ES-I3 (cell line): ENCODE measurements around the gene FAM20C.

Experiments used
- H3K36me3 ChIP-seq: 2 replicates; pipeline ENCODE4 v1.6.1; 2013; ENCODE audit warnings: mild to moderate bottlenecking, low read length, control low read depth, moderate library complexity; ENCODE audit not compliant: insufficient read depth
- H3K4me1 ChIP-seq: 2 replicates; pipeline ENCODE4 v1.6.1; 2013; ENCODE audit warnings: mild to moderate bottlenecking, control low read depth, low read length; ENCODE audit not compliant: insufficient read depth
- H3K9ac ChIP-seq: 2 replicates; pipeline ENCODE4 v1.6.1; 2013; ENCODE audit warnings: low read depth, mild to moderate bottlenecking, low read length, moderate library complexity
- H3K9me3 ChIP-seq: 2 replicates; pipeline ENCODE4 v1.6.1; 2013; ENCODE audit warnings: mild to moderate bottlenecking, low read length, moderate library complexity; ENCODE audit not compliant: control insufficient read depth, insufficient read depth

FAM20C gene

GRCh38 chr7:222716-223041, 30.3 kb downstream of the FAM20C start:
- H3K36me3 ChIP-seq = no peaks in the 10 kb centered on the region
- no peaks in the 10 kb centered on the region for H3K9me3 ChIP-seq
- H3K4me1 ChIP-seq = no peaks in the 10 kb centered on the region; the same call in 1 of the 2 replicates
- no peak overlapping the region for H3K9ac ChIP-seq

GRCh38 chr7:223118-223800, 30.9 kb downstream of the FAM20C start:
- no peak overlapping the region for H3K9ac ChIP-seq
- H3K36me3 ChIP-seq = no peaks in the 10 kb centered on the region
- H3K4me1 ChIP-seq = no peaks in the 10 kb centered on the region; the same call in 1 of the 2 replicates
- no peaks in the 10 kb centered on the region for H3K9me3 ChIP-seq

GRCh38 chr7:223861-224260, 31.5 kb downstream of the FAM20C start:
- no peak overlapping the region for H3K9ac ChIP-seq
- no peaks in the 10 kb centered on the region; the same call in 1 of the 2 replicates for H3K4me1 ChIP-seq
- no peaks in the 10 kb centered on the region for H3K9me3 ChIP-seq
- H3K36me3 ChIP-seq = no peaks in the 10 kb centered on the region

GRCh38 chr7:226281-226895, 34.0 kb downstream of the FAM20C start:
- no peak overlapping the region for H3K9ac ChIP-seq
- H3K36me3 ChIP-seq = no peaks in the 10 kb centered on the region
- H3K9me3 ChIP-seq = no peaks in the 10 kb centered on the region
- no peaks in the 10 kb centered on the region; the same call in 1 of the 2 replicates for H3K4me1 ChIP-seq

- H3K36me3 ChIP-seq = no peaks in the 10 kb centered on the region
- no peaks in the 10 kb centered on the region; the same call in 1 of the 2 replicates for H3K4me1 ChIP-seq
- H3K9me3 ChIP-seq = no peaks in the 10 kb centered on the region
- no peak overlapping the region for H3K9ac ChIP-seq
Measured at GRCh38 chr7:227926-228325, 35.6 kb downstream of the FAM20C start.

- no peaks in the 10 kb centered on the region; the same call in 1 of the 2 replicates for H3K4me1 ChIP-seq
- H3K9me3 ChIP-seq = no peaks in the 10 kb centered on the region
- H3K9ac ChIP-seq = no peak overlapping the region
- H3K36me3 ChIP-seq = no peaks in the 10 kb centered on the region; the same call in 1 of the 2 replicates
Measured at GRCh38 chr7:228610-229009, 36.2 kb downstream of the FAM20C start.

GRCh38 chr7:229184-229964, 37.0 kb downstream of the FAM20C start:
- Histone ChIP-seq H3K9ac (no peak overlapping the region), H3K4me1 (no peaks in the 10 kb centered on the region; the same call in 1 of the 2 replicates), H3K36me3 (no peaks in the 10 kb centered on the region; the same call in 1 of the 2 replicates), H3K9me3 (no peaks in the 10 kb centered on the region)

- Histone ChIP-seq H3K4me1 (no peaks in the 10 kb centered on the region; the same call in 1 of the 2 replicates), H3K9ac (no peak overlapping the region), H3K9me3 (no peaks in the 10 kb centered on the region), H3K36me3 (no peaks in the 10 kb centered on the region; the same call in 1 of the 2 replicates)
Measured at GRCh38 chr7:230274-230673, 37.9 kb downstream of the FAM20C start.

- Histone ChIP-seq H3K9me3 (no peaks in the 10 kb centered on the region), H3K4me1 (no peaks in the 10 kb centered on the region), H3K36me3 (no peaks in the 10 kb centered on the region; the same call in 1 of the 2 replicates), H3K9ac (no peak overlapping the region)
Measured at GRCh38 chr7:231030-231857, 38.9 kb downstream of the FAM20C start.

GRCh38 chr7:231858-232246, 39.5 kb downstream of the FAM20C start:
- no peaks in the 10 kb centered on the region for H3K9me3 ChIP-seq
- H3K9ac ChIP-seq = no peak overlapping the region
- no peaks in the 10 kb centered on the region for H3K4me1 ChIP-seq
- no peaks in the 10 kb centered on the region; the same call in 1 of the 2 replicates for H3K36me3 ChIP-seq

- H3K36me3 ChIP-seq = no peaks in the 10 kb centered on the region; the same call in 1 of the 2 replicates
- H3K9me3 ChIP-seq = no peaks in the 10 kb centered on the region
- no peak overlapping the region for H3K9ac ChIP-seq
- no peaks in the 10 kb centered on the region for H3K4me1 ChIP-seq
Measured at GRCh38 chr7:232410-233248, 40.3 kb downstream of the FAM20C start.

- Histone ChIP-seq H3K36me3 (no peaks in the 10 kb centered on the region; the same call in 1 of the 2 replicates), H3K4me1 (no peaks in the 10 kb centered on the region), H3K9me3 (no peaks in the 10 kb centered on the region), H3K9ac (no peak overlapping the region)
Measured at GRCh38 chr7:233249-234035, 41.1 kb downstream of the FAM20C start.
